Lung (tissue), 12 donors: Measurements from ENCODE around the gene KIF18B. TPM values are rescaled to one million over a fixed set of nuclear protein-coding genes. Genes with fewer than 3 reads are reported as not detected.

Experiments used
- ATAC-seq: fragments of 200-7000 bp; cut with Tn5 transposase; one replicate; pipeline ENCODE4 v1.9.1; 2020; ENCODE audit warnings: moderate number of reproducible peaks; ENCODE audit not compliant: insufficient read depth, low FRiP score
- DNase-seq, 3 donors: peaks; one replicate each; pipeline ENCODE4 v3.0.0-alpha.2; 2013 to 2017
- H3K27ac ChIP-seq, 2 donors: one replicate each; pipeline ENCODE4 v1.5.1; 2013; ENCODE audit warnings: mild to moderate bottlenecking in 2 of 2, moderate library complexity in 2 of 2, control low read depth in 1 of 2, inconsistent platforms in 1 of 2, low read depth in 1 of 2, low read length in 1 of 2
- H3K27me3 ChIP-seq, 3 donors: one replicate each; pipeline ENCODE4 v1.5.1; 2013; ENCODE audit warnings: low read length in 2 of 3; ENCODE audit not compliant: control insufficient read depth in 3 of 3, insufficient read depth in 3 of 3
- H3K36me3 ChIP-seq, 4 donors: one replicate each; pipeline ENCODE4 v1.5.1; 2013; ENCODE audit warnings: low read length in 4 of 4, mild to moderate bottlenecking in 1 of 4, moderate library complexity in 1 of 4; ENCODE audit not compliant: control insufficient read depth in 4 of 4, insufficient read depth in 4 of 4
- H3K4me1 ChIP-seq, 5 donors: one replicate each; pipeline ENCODE4 v1.5.1; 2013; ENCODE audit warnings: low read length in 5 of 5, mild to moderate bottlenecking in 2 of 5, moderate library complexity in 1 of 5; ENCODE audit not compliant: control insufficient read depth in 5 of 5, insufficient read depth in 5 of 5
- H3K4me3 ChIP-seq: one replicate; pipeline ENCODE4 v1.5.1; 2013; ENCODE audit warnings: mild to moderate bottlenecking, control low read depth, moderate library complexity
- H3K9ac ChIP-seq, 2 donors: one replicate each; pipeline ENCODE4 v1.5.1; 2013; ENCODE audit warnings: low read length in 2 of 2, control low read depth in 1 of 2; ENCODE audit not compliant: insufficient read depth in 1 of 2
- H3K9me3 ChIP-seq, 4 donors: one replicate each; pipeline ENCODE4 v1.5.1; 2013; ENCODE audit warnings: low read length in 3 of 4, mild to moderate bottlenecking in 1 of 4, moderate library complexity in 1 of 4; ENCODE audit not compliant: control insufficient read depth in 4 of 4, insufficient read depth in 3 of 4
- CTCF ChIP-seq: IDR thresholded peaks from 2 replicates; pipeline ENCODE4 v1.5.1; 2012; ENCODE audit warnings: mild to moderate bottlenecking; ENCODE audit errors: control extremely low read depth, extremely low read depth
- WGBS, 2 donors: extraction: QIAGEN DNeasy Blood & Tissue Kit; methylation state at CpG; one replicate each; pipeline ENCODE4 v1.1.7; 2013; 5-methylcytosine and 5-hydroxymethylcytosine counted together
- polyA plus RNA-seq, 2 donors: library from polyadenylated mRNA; stranded (reverse); fragments of 200-250 nt; gene quantifications; one replicate each; pipeline ENCODE4 v1.2.1, GENCODE V29; 2013
- total RNA-seq, 2 donors: library from RNA; depleted of rRNA in 1 of 2; stranded (reverse); fragments of >200 nt in 1 of 2; gene quantifications; one replicate each; pipeline ENCODE4 v1.2.1, GENCODE V29; 2014 to 2021
- donor health status: control.
- donor health status: control.
- donor health status: Bipolar disorder and iron deficiency.
- donor health status: healthy.
- donor health status: DM: yes; HTN: yes; CAD: no.

KIF18B gene
- total and polyA plus RNA-seq, 4 donors: 0.70 to 1.4 (median 0.83) TPM

- Histone ChIP-seq H3K27ac (no peak overlapping the region), H3K4me1 (peaks cover 0 to 8% (median 0%) of the 10 kb centered on the region in 5 donors), H3K27me3 (peaks cover 0 to 21% (median 19%) of the 10 kb centered on the region in 3 donors), H3K9me3 (peaks cover 0 to 2% (median 0%) of the 10 kb centered on the region in 4 donors), H3K9ac (no peak overlapping the region), H3K36me3 (no peaks in the 10 kb centered on the region), H3K4me3 (no peak overlapping the region)
- DNase-seq (no peak), ATAC-seq (no peak)
- no peak for TF ChIP-seq CTCF
- WGBS, 2 donors: 84 to 85% methylated on average over 14 of the region's 14 CpGs
These were observed 34.6 kb downstream of the KIF18B start for GRCh38 chr17:44912763-44913544.

- Histone ChIP-seq H3K9me3 (peaks cover 0 to 2% (median 0%) of the 10 kb centered on the region in 4 donors), H3K36me3 (no peaks in the 10 kb centered on the region), H3K27me3 (peaks cover 0 to 24% (median 19%) of the 10 kb centered on the region in 3 donors), H3K4me1 (peaks cover 0 to 8% (median 0%) of the 10 kb centered on the region in 5 donors), H3K27ac (no peak overlapping the region), H3K4me3 (no peak overlapping the region), H3K9ac (no peak overlapping the region)
- ATAC-seq (peak; percentile 52), DNase-seq (peak; percentile 42 to 62 (median 49))
- no peak for TF ChIP-seq CTCF
- 11 to 12% methylated on average over 56 of the region's 56 CpGs for WGBS, 2 donors
These were observed 36.2 kb downstream of the KIF18B start for GRCh38 chr17:44911133-44912001.

GRCh38 chr17:44910231-44911106 lies 37.1 kb downstream of the KIF18B start:
- Histone ChIP-seq H3K4me3 (no peak overlapping the region), H3K4me1 (peaks cover 0 to 9% (median 0%) of the 10 kb centered on the region in 5 donors), H3K27ac (no peak overlapping the region), H3K36me3 (no peaks in the 10 kb centered on the region), H3K27me3 (peaks cover 0 to 24% (median 19%) of the 10 kb centered on the region in 3 donors), H3K9me3 (peaks cover 0 to 2% (median 0%) of the 10 kb centered on the region in 4 donors), H3K9ac (no peak overlapping the region)
- TF ChIP-seq CTCF: no peak
- no peak for ATAC-seq
- WGBS, 2 donors: 86 to 88% methylated on average over 13 of the region's 13 CpGs
- no peak for DNase-seq
